CD4-positive, CD25-positive, alpha-beta regulatory T cell (primary cell): ENCODE measurements around the gene TMEM116. TPM values are rescaled to one million over a fixed set of nuclear protein-coding genes. Genes with fewer than 3 reads are reported as not detected.

Experiments used
- ATAC-seq, 2 donors: fragments of 150-1000 bp; cut with Tn5 transposase; one replicate each; pipeline ENCODE4 v1.10.0; 2021; ENCODE audit warnings: low read depth in 2 of 2, moderate number of reproducible peaks in 2 of 2, moderate library complexity in 1 of 2
- DNase-seq, 3 donors: peaks; one replicate each; pipeline versions ENCODE4 v3.0.0 to v3.0.0-alpha.2; 2012 to 2022; ENCODE audit warnings: mixed read lengths in 1 of 3
- H3K27ac ChIP-seq: one replicate; pipeline ENCODE4 v1.7.0; 2013; ENCODE audit warnings: mild to moderate bottlenecking, low read length; ENCODE audit not compliant: insufficient read depth, poor library complexity, severe bottlenecking
- H3K27me3 ChIP-seq: one replicate; pipeline ENCODE4 v1.7.0; 2013; ENCODE audit warnings: low read length; ENCODE audit not compliant: control insufficient read depth, insufficient read depth
- H3K36me3 ChIP-seq: one replicate; pipeline ENCODE4 v1.7.0; 2013; ENCODE audit warnings: mild to moderate bottlenecking, low read length, moderate library complexity; ENCODE audit not compliant: control insufficient read depth, insufficient read depth
- H3K4me1 ChIP-seq: 2 replicates; pipeline ENCODE4 v1.7.0; 2013; ENCODE audit warnings: mild to moderate bottlenecking, low read length; ENCODE audit not compliant: insufficient read depth, control insufficient read depth, poor library complexity, severe bottlenecking
- H3K4me3 ChIP-seq: one replicate; pipeline ENCODE4 v1.7.0; 2013; ENCODE audit warnings: low read depth, mild to moderate bottlenecking, low read length, moderate library complexity
- H3K9me3 ChIP-seq, 2 experiments: 1 replicate in 1 of 2; 2 replicates in 1 of 2; pipeline ENCODE4 v1.7.0; 2013; ENCODE audit warnings: low read length in 2 of 2, mild to moderate bottlenecking in 1 of 2, moderate library complexity in 1 of 2; ENCODE audit not compliant: control insufficient read depth in 2 of 2
- H3K27ac Mint-ChIP-seq, 3 donors: one replicate each; pipeline ENCODE4 v1.8.0; 2020 to 2022; ENCODE audit warnings: mild to moderate bottlenecking in 3 of 3, mixed read lengths in 3 of 3, moderate library complexity in 2 of 3
- H3K27me3 Mint-ChIP-seq: one replicate; pipeline ENCODE4 v1.8.0; 2022; ENCODE audit warnings: mild to moderate bottlenecking, mixed read lengths
- H3K36me3 Mint-ChIP-seq: one replicate; pipeline ENCODE4 v1.8.0; 2020; ENCODE audit warnings: mixed read lengths
- H3K4me1 Mint-ChIP-seq, 4 donors: one replicate each; pipeline ENCODE4 v1.8.0; 2020 to 2022; ENCODE audit warnings: mixed read lengths in 4 of 4, mild to moderate bottlenecking in 1 of 4
- H3K4me3 Mint-ChIP-seq, 4 donors: one replicate each; pipeline ENCODE4 v1.8.0; 2020 to 2022; ENCODE audit warnings: mild to moderate bottlenecking in 4 of 4, mixed read lengths in 4 of 4, moderate library complexity in 3 of 4
- H3K9me3 Mint-ChIP-seq, 7 donors: one replicate each; pipeline ENCODE4 v1.8.0; 2020 to 2022; ENCODE audit warnings: mixed read lengths in 7 of 7, mild to moderate bottlenecking in 3 of 7, moderate library complexity in 2 of 7
- polyA plus RNA-seq, 4 donors: library from polyadenylated mRNA; unstranded; fragments of 300-500 nt; fragmentation: Illumina TruSeq; gene quantifications; one replicate each; pipeline ENCODE4 v1.2.3, GENCODE V29; 2021
- total RNA-seq: library from RNA; stranded (reverse); gene quantifications from one replicate; pipeline ENCODE4 v1.2.3, GENCODE V29; 2022

TMEM116 gene
- total and polyA plus RNA-seq, 5 donors from 2014 or later, result 20.2 to 38.4 (median 27.9) TPM

- Mint-ChIP-seq H3K27me3 (no peaks in the 10 kb centered on the region), H3K4me1 (peaks cover 4 to 27% (median 11%) of the 10 kb centered on the region in 4 donors), H3K27ac (peak overlapping the region in 2 of 3 donors; percentile 53 to 76), H3K4me3 (no peak overlapping the region), H3K36me3 (peaks cover 36% of the 10 kb centered on the region), H3K9me3 (no peaks in the 10 kb centered on the region)
- Histone ChIP-seq H3K9me3 (no peaks in the 10 kb centered on the region), H3K27me3 (no peaks in the 10 kb centered on the region), H3K27ac (no peak overlapping the region), H3K4me1 (no peaks in the 10 kb centered on the region), H3K4me3 (no peak overlapping the region), H3K36me3 (peaks cover 58% of the 10 kb centered on the region)
- no peak for ATAC-seq
- DNase-seq, result no peak
Measured at GRCh38 chr12:112031472-112031871, 18.5 kb upstream of the TMEM116 start.

- DNase-seq (no peak), ATAC-seq (no peak)
- Histone ChIP-seq H3K9me3 (no peaks in the 10 kb centered on the region), H3K27me3 (no peaks in the 10 kb centered on the region), H3K4me3 (no peak overlapping the region), H3K36me3 (peaks cover 50% of the 10 kb centered on the region), H3K27ac (no peak overlapping the region), H3K4me1 (peaks cover 4% of the 10 kb centered on the region)
- H3K27me3 Mint-ChIP-seq, result no peaks in the 10 kb centered on the region
- H3K9me3 Mint-ChIP-seq, result peaks cover 0 to 2% (median 0%) of the 10 kb centered on the region in 7 donors
- peaks cover 11 to 35% (median 21%) of the 10 kb centered on the region in 4 donors for H3K4me1 Mint-ChIP-seq
- H3K4me3 Mint-ChIP-seq, result no peak overlapping the region
- peak overlapping the region in 1 of 3 donors; percentile 32 for H3K27ac Mint-ChIP-seq
- H3K36me3 Mint-ChIP-seq, result peaks cover 37% of the 10 kb centered on the region
Measured at GRCh38 chr12:112029301-112029700, 16.3 kb upstream of the TMEM116 start.

- peaks cover 4% of the 10 kb centered on the region for H3K4me1 ChIP-seq
- peak overlapping the region; percentile 34 for H3K27ac ChIP-seq
- H3K27me3 ChIP-seq, result no peaks in the 10 kb centered on the region
- Mint-ChIP-seq H3K36me3 (peaks cover 31% of the 10 kb centered on the region), H3K9me3 (peaks cover 0 to 2% (median 0%) of the 10 kb centered on the region in 7 donors), H3K4me1 (peaks cover 7 to 35% (median 26%) of the 10 kb centered on the region in 4 donors), H3K27me3 (no peaks in the 10 kb centered on the region), H3K4me3 (no peak overlapping the region), H3K27ac (peak overlapping the region in 2 of 3 donors; percentile 45 to 75)
- no peaks in the 10 kb centered on the region for H3K9me3 ChIP-seq
- no peak overlapping the region for H3K4me3 ChIP-seq
- H3K36me3 ChIP-seq, result peaks cover 59% of the 10 kb centered on the region
- DNase-seq, result peak in 1 of 3 donors; percentile 24
- no peak for ATAC-seq
Measured at GRCh38 chr12:112025808-112026375, 12.9 kb upstream of the TMEM116 start.

GRCh38 chr12:112023759-112024396, 10.9 kb upstream of the TMEM116 start:
- Mint-ChIP-seq H3K4me3 (no peak overlapping the region), H3K9me3 (peaks cover 0 to 2% (median 0%) of the 10 kb centered on the region in 7 donors), H3K27ac (peak overlapping the region in 1 of 3 donors; percentile 11), H3K36me3 (peaks cover 25% of the 10 kb centered on the region), H3K4me1 (peaks cover 9 to 45% (median 36%) of the 10 kb centered on the region in 4 donors), H3K27me3 (no peaks in the 10 kb centered on the region)
- DNase-seq (no peak), ATAC-seq (no peak)
- Histone ChIP-seq H3K4me1 (peaks cover 14% of the 10 kb centered on the region), H3K4me3 (no peak overlapping the region), H3K36me3 (peaks cover 67% of the 10 kb centered on the region), H3K27ac (no peak overlapping the region), H3K9me3 (no peaks in the 10 kb centered on the region), H3K27me3 (no peaks in the 10 kb centered on the region)

- peak in 1 of 2 donors; percentile 24 for ATAC-seq
- peaks cover 18% of the 10 kb centered on the region for H3K4me1 ChIP-seq
- peaks cover 29% of the 10 kb centered on the region for H3K36me3 Mint-ChIP-seq
- H3K4me1 Mint-ChIP-seq, result peaks cover 16 to 54% (median 43%) of the 10 kb centered on the region in 4 donors
- DNase-seq, result no peak
- peak overlapping the region in 1 of 4 donors; percentile 5 for H3K4me3 Mint-ChIP-seq
- H3K9me3 ChIP-seq, result no peaks in the 10 kb centered on the region
- peaks cover 64% of the 10 kb centered on the region for H3K36me3 ChIP-seq
- H3K9me3 Mint-ChIP-seq, result peaks cover 0 to 2% (median 0%) of the 10 kb centered on the region in 7 donors
- no peaks in the 10 kb centered on the region for H3K27me3 Mint-ChIP-seq
- no peak overlapping the region for H3K4me3 ChIP-seq
- peak overlapping the region; percentile 66 to 85 (median 71) for H3K27ac Mint-ChIP-seq
- H3K27ac ChIP-seq, result no peak overlapping the region
- no peaks in the 10 kb centered on the region for H3K27me3 ChIP-seq
Measured at GRCh38 chr12:112022241-112023016, 9.5 kb upstream of the TMEM116 start.

- no peak for ATAC-seq
- Mint-ChIP-seq H3K36me3 (peaks cover 38% of the 10 kb centered on the region), H3K9me3 (peaks cover 0 to 3% (median under 1%) of the 10 kb centered on the region in 7 donors), H3K4me1 (peaks cover 16 to 58% (median 44%) of the 10 kb centered on the region in 4 donors), H3K27ac (no peak overlapping the region), H3K4me3 (peak overlapping the region in 1 of 4 donors; percentile 50), H3K27me3 (no peaks in the 10 kb centered on the region)
- Histone ChIP-seq H3K27me3 (no peaks in the 10 kb centered on the region), H3K27ac (no peak overlapping the region), H3K36me3 (peaks cover 73% of the 10 kb centered on the region), H3K4me1 (peaks cover 22% of the 10 kb centered on the region), H3K9me3 (no peaks in the 10 kb centered on the region), H3K4me3 (no peak overlapping the region)
- no peak for DNase-seq
Measured at GRCh38 chr12:112020947-112021457, 8.0 kb upstream of the TMEM116 start.

- Histone ChIP-seq H3K36me3 (peaks cover 65% of the 10 kb centered on the region), H3K27ac (peak overlapping the region; percentile 31), H3K4me1 (peaks cover 38% of the 10 kb centered on the region), H3K4me3 (no peak overlapping the region), H3K9me3 (no peaks in the 10 kb centered on the region), H3K27me3 (no peaks in the 10 kb centered on the region)
- H3K27me3 Mint-ChIP-seq, result no peaks in the 10 kb centered on the region
- peaks cover 38% of the 10 kb centered on the region for H3K36me3 Mint-ChIP-seq
- DNase-seq (no peak), ATAC-seq (no peak)
- H3K9me3 Mint-ChIP-seq, result peaks cover 0 to 5% (median 4%) of the 10 kb centered on the region in 7 donors
- peak overlapping the region; percentile 84 to 87 (median 86) for H3K27ac Mint-ChIP-seq
- peak overlapping the region in 3 of 4 donors; percentile 50 to 70 (median 54) for H3K4me3 Mint-ChIP-seq
- H3K4me1 Mint-ChIP-seq, result peaks cover 14 to 70% (median 54%) of the 10 kb centered on the region in 4 donors
Measured at GRCh38 chr12:112018571-112019237, 5.7 kb upstream of the TMEM116 start.
